ENCODE results near the gene CTSH.
"Not testable (repeated sequence)": the region's sequence is repeated elsewhere in the genome, so short reads cannot be mapped to it uniquely, and the experiment has no call there.

The CTSH gene

GRCh38 chr15:78895471-78895870 lies 49.4 kb downstream of the CTSH start:
- FAIRE-seq (no peak), DNase-seq (ENCODE audit: low spot score) (no peak)

DNA sequence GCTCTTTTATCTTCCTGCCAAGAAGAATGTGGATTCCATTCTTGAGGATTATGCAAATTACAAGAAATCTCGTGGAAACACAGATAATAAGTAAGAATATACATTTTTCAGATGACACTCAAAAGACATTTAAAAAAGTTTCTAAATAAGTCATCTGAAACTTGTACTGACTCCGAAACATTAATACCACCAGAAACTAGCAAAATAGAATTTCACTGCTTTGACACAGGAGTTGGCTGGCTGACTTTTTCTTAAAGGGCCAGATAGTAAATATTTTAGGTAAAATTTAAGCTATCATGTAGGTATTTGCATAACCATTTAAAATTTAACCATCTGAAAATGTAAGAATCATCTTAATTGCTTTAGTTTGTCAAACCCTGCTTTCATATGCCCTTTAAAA lies 51.3 kb downstream of the CTSH start:
- DNase-seq (ENCODE audit: low spot score) (no peak), FAIRE-seq (no peak)

DNA sequence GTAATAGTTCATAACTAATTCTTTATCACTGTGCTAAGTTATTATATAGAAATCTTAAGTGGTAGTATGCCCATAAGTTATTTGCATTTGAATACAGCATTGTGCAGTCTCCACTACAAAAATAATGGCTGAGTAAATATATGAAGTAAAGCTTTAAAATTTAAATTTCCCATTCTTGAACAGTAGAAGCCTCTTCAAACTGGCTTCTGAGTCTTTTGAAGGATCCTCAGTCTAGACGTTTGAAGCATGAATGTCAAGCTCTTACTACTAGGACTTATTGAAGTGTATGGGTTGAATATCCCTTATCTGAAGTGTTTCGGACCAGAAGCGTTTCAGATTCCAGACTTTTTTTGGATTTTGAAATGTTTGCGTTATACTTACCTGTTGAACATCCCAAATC lies 55.8 kb downstream of the CTSH start:
- FAIRE-seq (no peak), DNase-seq (ENCODE audit: low spot score) (no peak)

DNA sequence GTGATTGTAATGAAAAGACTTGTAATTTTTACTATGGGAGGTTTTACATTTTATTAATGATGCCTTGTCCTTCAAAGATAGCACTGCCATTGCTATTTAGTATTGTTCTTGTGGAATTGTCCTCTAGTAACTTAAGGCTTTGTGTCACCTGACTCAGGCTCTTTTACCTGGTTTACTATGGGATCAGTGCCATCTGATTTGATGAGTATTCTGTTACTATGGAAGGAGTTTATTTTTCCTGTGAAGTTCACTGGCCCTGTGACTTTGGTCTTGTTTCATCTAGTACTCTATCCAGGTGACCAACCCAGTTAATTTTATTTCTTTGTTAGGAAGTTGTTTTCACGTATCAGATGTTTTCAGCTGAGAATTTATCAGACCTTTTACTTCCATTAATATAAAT lies 63.2 kb downstream of the CTSH start:
- DNase-seq (ENCODE audit: low spot score): no peak
- FAIRE-seq: no peak

DNA sequence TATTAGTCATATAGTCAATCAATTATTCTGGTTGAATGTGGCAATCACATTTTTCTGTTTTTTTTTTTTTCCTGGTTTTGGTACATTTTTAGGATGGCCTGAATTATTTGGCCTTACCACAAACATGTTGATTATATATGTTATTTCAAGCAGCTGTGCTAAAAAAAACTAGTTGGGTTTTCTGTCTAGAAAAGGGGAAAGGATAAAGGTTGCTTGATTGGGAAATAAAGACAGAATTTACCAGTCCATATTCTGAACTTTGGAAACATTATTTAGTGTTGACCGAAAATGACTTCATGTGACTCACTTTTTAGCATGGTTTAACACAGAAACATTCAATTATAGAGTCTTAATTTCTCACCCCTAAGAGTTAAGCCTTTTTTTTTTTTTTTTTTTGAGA lies 64.0 kb downstream of the CTSH start:
- no peak for FAIRE-seq
- no peak for DNase-seq (ENCODE audit: low spot score)

- DNase-seq (ENCODE audit: low spot score) (no peak), FAIRE-seq (no peak)
These were observed 64.7 kb downstream of the CTSH start for GRCh38 chr15:78880242-78880533.

- no peak for DNase-seq (ENCODE audit: low spot score)
- FAIRE-seq: no peak
These were observed 65.2 kb downstream of the CTSH start for GRCh38 chr15:78879517-78880241.

DNA sequence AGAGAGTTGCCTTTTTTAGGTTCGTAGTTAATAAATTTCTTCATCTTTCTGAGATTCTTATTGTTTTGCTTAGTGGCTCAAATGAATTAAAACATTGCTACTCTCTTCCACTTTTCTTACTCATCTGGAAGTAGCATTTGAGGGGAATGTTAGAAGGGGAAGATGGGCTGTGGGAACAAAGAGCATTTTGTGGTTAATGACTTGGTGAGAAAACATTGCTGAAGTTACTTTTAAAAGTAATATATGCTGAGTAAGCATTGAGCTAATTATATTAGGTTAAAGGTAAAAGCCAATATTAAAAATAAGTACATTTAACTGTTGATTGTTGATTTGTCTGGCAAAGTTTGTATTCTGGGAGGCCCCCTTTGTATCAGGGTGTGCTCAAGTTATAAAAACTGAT lies 66.5 kb downstream of the CTSH start:
- DNase-seq (ENCODE audit: low spot score): no peak
- no peak for FAIRE-seq

DNA sequence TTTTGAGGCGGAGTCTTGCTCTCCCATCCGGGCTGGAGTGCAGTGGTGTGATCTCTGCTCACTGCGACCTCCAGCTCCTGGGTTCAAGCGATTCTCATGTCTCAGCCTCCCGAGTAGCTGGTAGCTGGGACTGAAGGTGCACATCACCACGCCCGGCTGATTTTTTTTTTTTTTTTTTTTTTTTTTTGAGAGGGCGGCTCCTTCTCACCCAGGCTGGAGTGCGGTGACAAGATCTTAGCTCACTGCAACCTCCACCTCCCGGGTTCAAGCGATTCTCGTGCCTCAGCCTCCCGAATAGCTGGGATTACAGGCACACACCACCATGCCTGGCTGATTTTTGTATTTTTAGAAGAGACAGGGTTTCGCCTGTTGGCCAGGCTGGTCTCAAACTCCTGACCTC lies 67.9 kb downstream of the CTSH start:
- FAIRE-seq; DNase-seq (ENCODE audit: low spot score): not testable (repeated sequence)

GRCh38 chr15:78875107-78875914 lies 69.5 kb downstream of the CTSH start:
- no peak for FAIRE-seq
- no peak for DNase-seq (ENCODE audit: low spot score)

DNA sequence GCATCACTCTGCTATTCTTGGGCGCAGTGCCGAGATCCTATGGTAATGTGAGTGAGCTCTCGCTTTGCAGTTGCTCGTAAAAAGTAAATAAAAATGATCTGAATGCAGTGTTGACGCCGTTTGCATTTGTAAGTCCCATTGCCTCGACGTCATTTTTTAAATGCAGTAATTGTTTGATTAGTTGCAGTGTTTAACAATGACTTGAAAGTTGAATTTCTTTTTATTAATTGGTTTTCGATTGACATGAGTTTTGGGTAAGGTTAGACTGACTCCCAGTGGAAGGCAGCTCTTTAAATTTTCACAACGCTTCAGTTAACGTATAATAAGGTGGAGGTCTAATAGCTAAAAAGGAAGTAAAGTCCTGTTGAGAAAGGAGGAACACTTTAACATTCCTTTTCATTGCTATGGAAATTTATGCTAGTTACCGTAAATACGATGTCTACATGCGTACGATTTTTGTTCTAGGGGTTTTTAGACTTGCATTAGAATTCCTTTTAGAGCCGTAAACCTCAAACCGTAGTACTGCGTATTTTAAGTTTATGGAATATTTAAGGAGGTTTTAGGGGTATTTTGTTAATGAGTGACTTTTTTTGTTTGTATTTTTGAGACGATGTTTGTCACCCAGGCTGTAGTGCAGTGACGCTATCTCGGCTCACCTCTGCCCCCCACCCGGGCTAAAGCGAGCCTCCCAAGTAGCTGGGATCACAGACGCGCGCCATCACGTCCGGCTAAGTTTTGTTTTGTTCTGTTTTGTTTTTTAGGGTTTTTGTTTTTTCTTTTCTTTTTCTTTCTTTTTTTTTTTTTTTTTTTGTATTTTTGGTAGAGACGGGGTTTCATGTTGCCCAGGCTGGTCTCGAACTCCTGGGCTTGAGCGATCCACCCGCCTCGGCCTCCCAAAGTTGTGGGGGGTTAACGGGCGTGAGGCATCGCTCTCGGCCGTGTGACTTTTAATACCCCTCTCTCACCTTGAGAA lies 70.8 kb downstream of the CTSH start:
- no peak for DNase-seq (ENCODE audit: low spot score)
- no peak for FAIRE-seq

DNA sequence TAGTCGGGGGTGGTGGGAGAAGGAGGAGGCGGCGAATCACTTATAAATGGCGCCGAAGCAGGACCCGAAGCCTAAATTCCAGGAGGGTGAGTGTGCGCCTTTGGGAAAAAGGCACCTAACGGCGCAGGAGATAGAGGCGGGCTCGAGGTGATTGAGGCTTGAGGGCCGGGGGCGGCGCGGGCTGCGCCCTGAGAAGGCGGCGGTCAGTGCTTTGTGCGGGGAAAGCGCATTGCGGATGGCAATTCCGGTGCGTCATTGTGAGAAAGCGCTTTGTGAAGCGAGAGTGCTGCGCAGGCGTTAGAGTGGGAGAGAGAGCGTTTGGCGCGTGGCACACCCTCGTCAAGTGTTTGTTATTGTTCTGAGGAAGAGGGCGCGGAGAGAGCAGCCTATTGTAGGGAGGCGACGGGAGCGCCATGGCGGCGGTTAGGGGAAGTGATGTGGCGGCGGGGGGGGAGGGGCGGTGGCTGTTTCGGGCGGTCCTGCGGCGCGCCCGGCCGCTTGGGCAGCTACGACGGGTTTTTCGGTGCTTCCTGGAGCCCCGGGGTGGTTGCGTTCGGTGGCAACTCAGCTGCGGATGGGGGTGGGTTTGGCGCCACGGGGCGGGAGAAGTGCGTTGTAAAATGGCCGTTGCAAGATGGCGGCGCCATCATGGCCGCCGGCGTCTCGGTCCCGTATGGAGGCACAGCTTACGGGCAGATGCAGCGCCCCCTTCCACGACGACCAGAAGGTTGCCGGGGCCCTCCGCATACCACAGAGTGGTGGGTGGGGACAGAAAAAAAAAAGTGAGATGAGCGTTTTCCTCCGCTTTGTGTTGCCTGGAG lies 71.7 kb downstream of the CTSH start:
- DNase-seq (ENCODE audit: low spot score) (peak; percentile 84), FAIRE-seq (no peak)

DNA sequence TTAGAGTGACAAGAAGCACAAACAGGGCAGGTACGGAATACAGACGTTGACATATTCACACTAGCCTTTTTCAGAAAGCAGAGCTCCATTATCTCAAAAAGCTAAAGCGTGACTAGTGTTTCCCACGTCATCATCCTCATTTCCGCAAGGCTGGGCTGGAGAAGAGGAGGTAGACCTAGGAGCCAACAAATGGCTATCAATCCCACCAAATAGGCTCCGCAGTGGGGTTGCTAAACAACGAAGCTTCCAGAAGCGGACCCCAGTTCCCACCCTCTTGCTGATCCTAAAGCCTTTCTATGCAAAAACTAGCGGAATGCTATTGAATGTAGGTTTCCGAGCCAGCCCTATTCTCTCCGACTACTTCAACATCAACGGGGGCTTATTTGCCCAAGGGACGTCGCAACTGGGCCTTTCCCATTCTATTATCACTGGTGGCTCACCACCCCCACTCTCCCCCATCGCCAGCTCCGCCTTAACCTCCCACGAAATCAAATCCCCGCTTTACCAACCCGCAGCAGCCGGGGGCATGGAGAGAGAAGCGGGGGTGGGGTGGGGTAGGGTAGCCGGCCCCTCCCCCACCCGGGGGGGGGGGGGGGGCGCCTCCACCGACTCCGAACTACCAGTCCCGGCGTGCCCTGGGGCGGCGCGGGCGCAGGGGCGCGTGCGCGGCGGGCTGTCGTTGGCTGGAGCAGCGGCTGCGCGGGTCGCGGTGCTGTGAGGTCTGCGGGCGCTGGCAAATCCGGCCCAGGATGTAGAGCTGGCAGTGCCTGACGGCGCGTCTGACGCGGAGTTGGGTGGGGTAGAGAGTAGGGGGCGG lies 72.5 kb downstream of the CTSH start, which contains the start of gene MORF4L1:
MORF4L1 (plus strand) TSS at position 736 of the 817 bp plus-strand sequence. CDS start 128 bp downstream, outside the sequence.
- peak; percentile 96 for FAIRE-seq
- DNase-seq (ENCODE audit: low spot score): peak; percentile 98

GRCh38 chr15:78871483-78872127 lies 73.2 kb downstream of the CTSH start:
- FAIRE-seq; DNase-seq (ENCODE audit: low spot score): not testable (repeated sequence)

All from urothelium cell line (cell line).